ENCODE data around the gene PIEZO1. TPM values are rescaled to one million over a fixed set of nuclear protein-coding genes. Genes with fewer than 3 reads are reported as not detected.

PIEZO1 gene
- total and polyA plus RNA-seq, 9 of the 15 experiments (the other 6 are each of a cell fraction or from before 2014, with no cell fraction given), result 3.6 to 432 (median 131) TPM

- Histone ChIP-seq H3K27ac (ENCODE audit: extremely low read depth, low read depth, low read length) (no peak overlapping the region), H3K79me2 (ENCODE audit: control insufficient read depth, insufficient read depth, low read length) (no peaks in the 10 kb centered on the region), H3K9ac (ENCODE audit: insufficient read depth in 1 of 2, low read depth in 2 of 2, low read length in 2 of 2) (peak overlapping the region in 1 of 2 experiments; percentile 6; a peak in 1 of 4 replicates), H3K4me3 (no peak overlapping the region), H3K27me3 (ENCODE audit: control insufficient read depth in 2 of 2, insufficient read depth in 2 of 2, low read length in 2 of 2) (no peaks in the 10 kb centered on the region), H3K36me3 (ENCODE audit: control insufficient read depth, insufficient read depth, low read length) (peaks cover 35% of the 10 kb centered on the region; the same call in 1 of the 3 replicates), H4K20me1 (replicated peaks; ENCODE audit: control insufficient read depth, insufficient read depth, low read length) (no peaks in the 10 kb centered on the region), H3K4me2 (ENCODE audit: insufficient read depth, low read length) (no peak overlapping the region), H3K9me1 (ENCODE audit: control insufficient read depth, insufficient read depth, low read length) (no peaks in the 10 kb centered on the region), H2AFZ (ENCODE audit: low read depth, low read length) (no peak overlapping the region), H3K4me1 (replicated peaks in 1 of 2; ENCODE audit: control insufficient read depth in 2 of 2, insufficient read depth in 2 of 2, low read length in 2 of 2) (peaks cover 11 to 85% of the 10 kb centered on the region in 2 experiments), H3K9me3 (replicated peaks; ENCODE audit: control insufficient read depth, insufficient read depth, low read depth, low read length) (no peaks in the 10 kb centered on the region)
- TF ChIP-seq ZNF212 (CRISPR knock-in tag; IDR thresholded peaks at IDR 0.05) (no peak), ETV6 (IDR thresholded peaks at IDR 0.05; ENCODE audit: borderline replicate concordance in 1 of 2, low read depth in 2 of 2, low read length in 1 of 2) (no peak), ETV6 (CRISPR knock-in tag; IDR thresholded peaks at IDR 0.05; ENCODE audit: borderline replicate concordance) (no peak), RBFOX2 (IDR thresholded peaks at IDR 0.05; ENCODE audit: low read depth, low read length) (0 out of 2 replicates have a peak, but pooled peaks have one; percentile 25), POLR2G (IDR thresholded peaks at IDR 0.05; ENCODE audit: low read depth, low read length) (peak; percentile 57), STAG1 (CRISPR knock-in tag; IDR thresholded peaks at IDR 0.05; ENCODE audit: borderline replicate concordance) (no peak), ZNF740 (CRISPR knock-in tag; IDR thresholded peaks at IDR 0.05) (0 out of 2 replicates have a peak, but pooled peaks have one; percentile 12), ZNF740 (tag; IDR thresholded peaks at IDR 0.05) (no peak), ID3 (CRISPR knock-in tag; IDR thresholded peaks at IDR 0.05) (no peak), ID3 (tag; IDR thresholded peaks at IDR 0.05) (no peak), SETDB1 (IDR thresholded peaks at IDR 0.05; ENCODE audit: low read length) (no peak), TFAP4 (CRISPR knock-in tag; IDR thresholded peaks at IDR 0.05; ENCODE audit: borderline replicate concordance) (no peak), HNRNPLL (IDR thresholded peaks at IDR 0.05; ENCODE audit: low read depth, low read length, poor library complexity, severe bottlenecking) (no peak), MLLT1 (IDR thresholded peaks at IDR 0.05) (no peak), E2F4 (CRISPR knock-in tag; IDR thresholded peaks at IDR 0.05; ENCODE audit: low read depth) (no peak), PCBP1 (IDR thresholded peaks at IDR 0.05; ENCODE audit: low read depth, low read length, poor library complexity, severe bottlenecking) (peak; percentile 11)
- ATAC-seq, result no peak
- ChIA-PET POLR2A (interaction anchor here (0.5 to 1.1 kb wide), 2 partner anchors 10 to 18 kb away, joined by 3 read pairs; no protein-coding TSS in a partner anchor), CTCF (ENCODE audit: low intra/inter-chr PET ratio) (no interaction called here)
- no peak for DNase-seq (ENCODE audit: extremely low read depth in 1 of 4, low spot score in 3 of 4)
- no TSS peak for BruUV-seq (replicated peaks)
- intact Hi-C loops (cut with micrococcal nuclease), result no loop called here
- 80% methylated on average over 35 of the region's 37 CpGs for WGBS (ENCODE audit: insufficient coverage, low coverage, missing lambda C conversion rate)
- FAIRE-seq, result no peak
- in situ Hi-C loops (cut with MboI), result no loop called here
These were observed 90.6 kb downstream of the PIEZO1 start for GRCh38 chr16:88694221-88695087.
